Measurements from ENCODE around the gene PRKN.

Gene PRKN

DNA sequence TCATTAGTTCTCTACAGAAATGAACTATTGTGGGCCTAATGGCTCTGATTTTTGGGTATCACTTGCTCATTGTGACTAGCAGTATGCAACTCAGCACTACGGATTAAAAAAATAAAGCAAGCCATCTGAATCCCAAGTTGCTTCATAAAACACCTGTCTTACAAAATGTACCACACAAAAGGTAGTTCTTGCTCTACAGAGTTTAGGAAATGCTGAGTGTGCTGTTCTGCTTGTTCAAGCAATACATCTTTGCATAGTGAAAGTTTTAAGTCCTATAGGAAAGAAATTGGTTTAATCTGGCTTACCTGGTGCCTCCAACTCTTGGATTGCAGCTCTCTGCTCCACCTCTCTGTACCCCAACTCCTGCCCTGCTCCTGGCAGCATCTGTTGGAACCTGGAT is 1187.0 kb downstream of the PRKN start:
- Histone ChIP-seq H3K36me3 (ENCODE audit: control insufficient read depth, insufficient read depth, low read length) (no peaks in the 10 kb centered on the region), H3K27ac (ENCODE audit: low read depth, low read length, severe bottlenecking) (no peak overlapping the region), H3K9me3 (ENCODE audit: control insufficient read depth, low read length) (no peaks in the 10 kb centered on the region), H3K4me1 (ENCODE audit: control insufficient read depth, insufficient read depth, low read length, poor library complexity, severe bottlenecking) (no peaks in the 10 kb centered on the region), H3K4me3 (ENCODE audit: extremely low read depth, insufficient read depth, low read length, poor library complexity, severe bottlenecking) (no peak overlapping the region)
- WGBS, 2 experiments (ENCODE audit: insufficient coverage in 2 of 2) = no CpG with 5 or more reads among the region's 1 CpG

DNA sequence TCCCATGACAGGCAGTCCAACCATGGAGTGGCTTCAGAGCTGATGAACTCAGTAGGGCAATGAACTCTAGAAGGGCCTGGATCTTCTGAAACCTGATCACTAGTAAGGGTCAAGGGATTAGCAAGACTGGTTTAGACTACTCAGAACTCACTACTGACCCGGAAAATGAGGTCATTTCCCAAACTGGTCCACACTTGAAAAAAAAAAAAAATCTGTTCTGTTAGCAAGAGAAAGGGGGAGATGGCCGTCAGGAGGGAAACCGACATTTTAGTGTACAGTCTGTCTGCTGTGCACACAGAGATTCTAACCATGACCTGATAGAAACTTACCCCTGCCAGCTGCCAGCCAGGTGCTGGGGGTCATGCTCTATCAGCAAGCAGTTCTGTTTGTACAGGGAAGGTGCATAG is 1191.3 kb downstream of the PRKN start:
- Histone ChIP-seq H3K4me1 (ENCODE audit: control insufficient read depth, insufficient read depth, low read length, poor library complexity, severe bottlenecking) (no peaks in the 10 kb centered on the region), H3K4me3 (ENCODE audit: extremely low read depth, insufficient read depth, low read length, poor library complexity, severe bottlenecking) (no peak overlapping the region), H3K27ac (ENCODE audit: low read depth, low read length, severe bottlenecking) (no peak overlapping the region), H3K36me3 (ENCODE audit: control insufficient read depth, insufficient read depth, low read length) (no peaks in the 10 kb centered on the region), H3K9me3 (ENCODE audit: control insufficient read depth, low read length) (no peaks in the 10 kb centered on the region)
- WGBS, 2 experiments (ENCODE audit: insufficient coverage in 2 of 2) = 93% methylated on average over 3 of the region's 3 CpGs; no CpG with 5 or more reads in 1 of the 2 experiments

DNA sequence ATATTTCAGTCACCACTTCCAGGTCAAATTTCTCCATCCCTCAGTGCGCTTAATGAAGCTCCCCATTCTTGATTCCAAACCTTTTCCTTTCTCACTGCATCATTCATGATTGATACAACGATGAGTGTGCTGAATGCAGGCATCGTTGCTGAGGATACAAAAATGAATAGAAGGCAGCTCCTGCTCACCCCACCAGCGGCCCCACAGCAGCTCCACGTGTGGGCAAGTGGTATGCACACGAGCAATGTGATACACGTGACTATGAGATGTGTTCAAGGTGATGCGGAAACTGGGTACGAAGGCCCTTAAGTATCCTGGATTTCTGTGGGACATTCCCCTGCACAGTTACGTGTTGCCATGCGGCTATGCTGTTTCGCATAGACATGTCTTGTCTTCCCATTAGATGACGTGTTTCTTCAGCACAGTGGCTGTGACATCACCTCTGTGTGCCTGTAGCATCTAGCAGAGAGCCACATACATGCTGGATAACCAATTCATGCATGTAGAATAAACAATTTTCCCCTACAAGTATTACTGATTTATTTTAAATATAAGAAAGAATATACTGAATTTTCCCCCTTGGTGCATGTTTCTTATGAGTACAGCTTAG is 1193.2 kb downstream of the PRKN start:
- Histone ChIP-seq H3K9me3 (ENCODE audit: control insufficient read depth, low read length) (no peaks in the 10 kb centered on the region), H3K4me1 (ENCODE audit: control insufficient read depth, insufficient read depth, low read length, poor library complexity, severe bottlenecking) (no peaks in the 10 kb centered on the region), H3K27ac (ENCODE audit: low read depth, low read length, severe bottlenecking) (no peak overlapping the region), H3K36me3 (ENCODE audit: control insufficient read depth, insufficient read depth, low read length) (no peaks in the 10 kb centered on the region), H3K4me3 (ENCODE audit: extremely low read depth, insufficient read depth, low read length, poor library complexity, severe bottlenecking) (no peak overlapping the region)
- WGBS, 2 experiments (ENCODE audit: insufficient coverage in 2 of 2) = 93 to 95% methylated on average over 12 to 13 of the region's 13 CpGs

DNA sequence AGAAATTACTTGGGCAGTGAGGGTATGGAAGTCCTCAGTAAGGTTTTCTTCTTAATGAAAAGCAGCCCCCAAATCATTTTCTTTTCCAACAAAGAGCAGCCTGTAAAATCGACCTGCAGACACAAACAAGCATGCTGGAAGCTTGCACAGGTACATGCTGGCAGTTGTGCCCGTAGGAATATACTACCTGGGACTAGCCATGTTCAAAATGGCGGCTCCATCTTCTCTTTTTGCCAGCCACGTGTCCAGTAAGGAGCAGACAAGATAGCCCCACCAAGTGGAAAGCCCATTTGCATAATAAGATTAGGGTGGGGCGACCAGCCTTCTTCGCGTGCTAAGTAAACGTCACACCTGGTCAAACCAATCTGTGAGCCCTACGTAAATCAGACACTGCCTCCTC is 1194.3 kb downstream of the PRKN start:
- Histone ChIP-seq H3K9me3 (ENCODE audit: control insufficient read depth, low read length) (no peaks in the 10 kb centered on the region), H3K27ac (ENCODE audit: low read depth, low read length, severe bottlenecking) (no peak overlapping the region), H3K4me3 (ENCODE audit: extremely low read depth, insufficient read depth, low read length, poor library complexity, severe bottlenecking) (no peak overlapping the region), H3K4me1 (ENCODE audit: control insufficient read depth, insufficient read depth, low read length, poor library complexity, severe bottlenecking) (no peaks in the 10 kb centered on the region), H3K36me3 (ENCODE audit: control insufficient read depth, insufficient read depth, low read length) (no peaks in the 10 kb centered on the region)
- 90 to 92% methylated on average over 9 of the region's 9 CpGs for WGBS, 2 experiments (ENCODE audit: insufficient coverage in 2 of 2)

DNA sequence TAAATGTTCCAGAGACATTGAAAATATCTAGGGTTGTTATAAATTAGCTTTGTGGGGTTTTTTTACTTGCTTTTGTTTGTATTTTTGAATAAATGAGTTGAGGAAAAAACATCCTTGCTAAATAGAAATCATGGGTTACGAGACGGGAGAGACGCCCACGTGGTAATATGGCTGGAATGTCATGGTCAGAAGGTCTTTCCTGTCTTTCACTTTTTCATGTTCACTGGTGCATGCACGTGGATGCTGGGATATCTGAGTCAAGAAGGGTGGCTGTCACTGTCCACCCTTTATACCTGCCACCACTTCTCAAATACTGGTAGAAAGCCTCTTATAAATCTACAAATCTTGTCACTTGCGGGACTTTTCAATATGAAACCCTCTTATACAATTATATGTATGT is 1195.0 kb downstream of the PRKN start:
- H3K36me3 ChIP-seq (ENCODE audit: control insufficient read depth, insufficient read depth, low read length) = no peaks in the 10 kb centered on the region
- WGBS, 2 experiments (ENCODE audit: insufficient coverage in 2 of 2) = 78 to 92% methylated on average over 3 to 5 of the region's 6 CpGs
- H3K4me1 ChIP-seq (ENCODE audit: control insufficient read depth, insufficient read depth, low read length, poor library complexity, severe bottlenecking) = no peaks in the 10 kb centered on the region
- H3K9me3 ChIP-seq (ENCODE audit: control insufficient read depth, low read length) = no peaks in the 10 kb centered on the region
- no peak overlapping the region for H3K27ac ChIP-seq (ENCODE audit: low read depth, low read length, severe bottlenecking)
- H3K4me3 ChIP-seq (ENCODE audit: extremely low read depth, insufficient read depth, low read length, poor library complexity, severe bottlenecking) = no peak overlapping the region

DNA sequence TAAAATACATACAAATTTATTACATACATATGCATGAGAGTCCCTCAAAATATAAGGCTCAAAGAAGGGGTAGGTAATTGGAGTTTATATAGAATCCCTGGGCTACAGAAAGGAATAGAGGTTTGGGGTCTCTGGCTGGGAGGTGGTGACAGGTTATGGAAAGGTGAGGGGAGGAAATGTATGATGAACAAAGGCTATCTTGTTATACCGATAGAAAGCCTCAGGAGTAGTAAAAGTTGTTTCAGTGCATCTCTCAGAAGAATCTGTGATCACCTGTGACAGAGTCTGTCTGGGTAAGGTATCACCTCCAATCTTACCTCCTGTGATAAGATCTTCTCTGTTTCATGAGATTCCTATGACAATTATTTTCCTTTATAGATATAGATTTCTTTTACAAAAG is 1200.8 kb downstream of the PRKN start:
- WGBS, 2 experiments (ENCODE audit: insufficient coverage in 2 of 2) = no CpG with 5 or more reads among the region's 1 CpG

DNA sequence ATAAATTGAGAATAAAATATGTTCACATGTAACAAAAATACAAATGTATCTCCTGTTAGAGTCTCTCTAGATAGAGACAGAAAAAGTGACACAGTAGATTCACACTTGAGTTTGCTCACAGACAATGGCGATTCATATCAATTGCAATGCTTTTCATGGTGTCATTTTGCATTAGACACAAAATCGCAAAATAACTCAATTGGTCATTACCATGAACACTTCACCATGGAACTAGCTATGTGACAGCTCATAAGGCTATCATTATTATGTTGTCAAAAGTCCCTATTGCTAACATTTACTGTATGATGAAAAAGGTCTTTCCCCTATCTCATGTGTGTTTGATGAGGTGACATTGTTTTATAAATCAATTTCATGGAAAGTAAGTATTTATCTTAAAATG is 1204.2 kb downstream of the PRKN start:
- Histone ChIP-seq H3K4me3 (ENCODE audit: extremely low read depth, insufficient read depth, low read length, poor library complexity, severe bottlenecking) (no peak overlapping the region), H3K9me3 (ENCODE audit: control insufficient read depth, low read length) (no peaks in the 10 kb centered on the region), H3K36me3 (ENCODE audit: control insufficient read depth, insufficient read depth, low read length) (no peaks in the 10 kb centered on the region), H3K4me1 (ENCODE audit: control insufficient read depth, insufficient read depth, low read length, poor library complexity, severe bottlenecking) (no peaks in the 10 kb centered on the region), H3K27ac (ENCODE audit: low read depth, low read length, severe bottlenecking) (no peak overlapping the region)
- WGBS, 2 experiments (ENCODE audit: insufficient coverage in 2 of 2) = 73 to 94% methylated on average over 2 of the region's 2 CpGs

More for the DNA sequence above, 1200.8 kb downstream of the PRKN start:
- Histone ChIP-seq H3K9me3 (ENCODE audit: control insufficient read depth, low read length) (no peaks in the 10 kb centered on the region), H3K27ac (ENCODE audit: low read depth, low read length, severe bottlenecking) (no peak overlapping the region), H3K4me1 (ENCODE audit: control insufficient read depth, insufficient read depth, low read length, poor library complexity, severe bottlenecking) (no peaks in the 10 kb centered on the region), H3K4me3 (ENCODE audit: extremely low read depth, insufficient read depth, low read length, poor library complexity, severe bottlenecking) (no peak overlapping the region), H3K36me3 (ENCODE audit: control insufficient read depth, insufficient read depth, low read length) (no peaks in the 10 kb centered on the region)

DNA sequence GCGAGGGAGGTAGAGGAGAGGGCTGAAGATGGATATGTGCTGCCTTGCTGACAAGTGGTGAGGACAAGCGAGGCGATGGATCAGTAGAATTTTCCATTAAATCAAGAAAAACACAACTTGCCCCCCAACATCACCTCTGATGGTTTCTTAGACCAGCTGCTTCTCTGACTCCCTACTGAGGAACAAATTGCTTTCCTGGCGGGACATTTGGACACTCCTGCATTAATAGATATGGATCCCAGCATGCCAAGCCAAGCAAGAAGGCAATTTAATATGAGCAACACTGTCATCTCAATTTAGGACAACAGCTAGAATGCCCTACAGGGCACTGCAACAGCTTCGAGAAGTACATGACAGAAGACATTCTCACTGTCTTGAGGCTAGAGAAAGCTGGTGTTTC is 1205.3 kb downstream of the PRKN start:
- WGBS, 2 experiments (ENCODE audit: insufficient coverage in 2 of 2) = 76 to 90% methylated on average over 2 to 5 of the region's 5 CpGs

DNA sequence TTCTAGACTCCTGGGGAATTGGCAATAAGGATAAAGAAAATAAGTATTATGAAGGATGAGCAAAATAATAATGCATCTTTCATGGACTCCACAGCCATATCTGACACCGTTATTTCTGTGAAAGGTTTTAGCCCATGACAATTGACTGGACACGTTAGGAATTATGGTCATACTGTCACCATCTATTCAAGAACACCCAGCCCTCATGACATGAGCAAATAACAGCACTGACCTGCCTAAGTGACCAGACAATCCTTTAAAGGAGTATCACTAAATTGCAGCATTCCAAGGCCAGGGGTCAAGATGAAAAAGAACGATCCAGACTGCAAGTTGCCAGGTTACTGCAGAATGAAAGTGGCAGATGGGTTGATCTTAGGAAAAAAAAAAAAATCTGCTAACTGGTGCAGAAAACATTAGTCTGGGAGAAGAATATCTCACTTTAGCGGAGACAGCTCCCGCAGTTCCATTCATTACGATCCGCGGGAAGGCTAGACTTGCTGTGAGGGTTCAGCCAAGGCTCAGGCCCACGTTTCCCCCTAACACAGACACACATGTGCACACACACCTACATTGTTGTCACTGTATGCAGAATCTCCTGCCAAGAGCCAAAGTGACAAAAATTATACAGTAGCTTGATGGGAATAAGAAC is 1216.0 kb downstream of the PRKN start:
- H3K4me3 ChIP-seq (ENCODE audit: extremely low read depth, insufficient read depth, low read length, poor library complexity, severe bottlenecking) = no peak overlapping the region
- H3K27ac ChIP-seq (ENCODE audit: low read depth, low read length, severe bottlenecking) = no peak overlapping the region
- no peaks in the 10 kb centered on the region for H3K4me1 ChIP-seq (ENCODE audit: control insufficient read depth, insufficient read depth, low read length, poor library complexity, severe bottlenecking)
- no peaks in the 10 kb centered on the region for H3K36me3 ChIP-seq (ENCODE audit: control insufficient read depth, insufficient read depth, low read length)
- no peaks in the 10 kb centered on the region for H3K9me3 ChIP-seq (ENCODE audit: control insufficient read depth, low read length)
- 88 to 93% methylated on average over 4 to 8 of the region's 9 CpGs for WGBS, 2 experiments (ENCODE audit: insufficient coverage in 2 of 2)

More for the DNA sequence above, 1205.3 kb downstream of the PRKN start:
- no peak overlapping the region for H3K27ac ChIP-seq (ENCODE audit: low read depth, low read length, severe bottlenecking)
- no peaks in the 10 kb centered on the region for H3K9me3 ChIP-seq (ENCODE audit: control insufficient read depth, low read length)
- no peak overlapping the region for H3K4me3 ChIP-seq (ENCODE audit: extremely low read depth, insufficient read depth, low read length, poor library complexity, severe bottlenecking)
- no peaks in the 10 kb centered on the region for H3K4me1 ChIP-seq (ENCODE audit: control insufficient read depth, insufficient read depth, low read length, poor library complexity, severe bottlenecking)
- no peaks in the 10 kb centered on the region for H3K36me3 ChIP-seq (ENCODE audit: control insufficient read depth, insufficient read depth, low read length)

DNA sequence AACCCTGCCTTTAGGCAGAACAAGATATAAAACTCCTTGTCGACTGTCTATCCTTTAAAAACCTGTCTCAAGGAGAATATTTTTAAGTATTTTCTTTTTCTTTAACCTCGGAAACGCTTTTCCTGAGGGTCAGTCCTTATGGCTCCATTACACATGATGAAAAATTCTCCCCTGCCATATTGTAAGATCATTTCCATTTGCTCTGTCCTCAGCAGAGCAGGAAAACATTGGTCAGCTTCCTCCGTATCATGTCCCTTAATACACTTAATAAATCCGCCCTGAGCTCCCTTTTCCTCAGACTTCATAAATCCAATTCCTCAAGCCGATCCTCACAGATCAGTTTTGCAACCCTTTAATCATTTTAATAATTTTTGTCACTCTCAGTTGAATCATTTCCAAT is 1219.2 kb downstream of the PRKN start:
- WGBS, 2 experiments (ENCODE audit: insufficient coverage in 2 of 2) = 87 to 94% methylated on average over 4 to 5 of the region's 6 CpGs
- Histone ChIP-seq H3K4me1 (ENCODE audit: control insufficient read depth, insufficient read depth, low read length, poor library complexity, severe bottlenecking) (no peaks in the 10 kb centered on the region), H3K36me3 (ENCODE audit: control insufficient read depth, insufficient read depth, low read length) (no peaks in the 10 kb centered on the region), H3K9me3 (ENCODE audit: control insufficient read depth, low read length) (no peaks in the 10 kb centered on the region), H3K4me3 (ENCODE audit: extremely low read depth, insufficient read depth, low read length, poor library complexity, severe bottlenecking) (no peak overlapping the region), H3K27ac (ENCODE audit: low read depth, low read length, severe bottlenecking) (no peak overlapping the region)

DNA sequence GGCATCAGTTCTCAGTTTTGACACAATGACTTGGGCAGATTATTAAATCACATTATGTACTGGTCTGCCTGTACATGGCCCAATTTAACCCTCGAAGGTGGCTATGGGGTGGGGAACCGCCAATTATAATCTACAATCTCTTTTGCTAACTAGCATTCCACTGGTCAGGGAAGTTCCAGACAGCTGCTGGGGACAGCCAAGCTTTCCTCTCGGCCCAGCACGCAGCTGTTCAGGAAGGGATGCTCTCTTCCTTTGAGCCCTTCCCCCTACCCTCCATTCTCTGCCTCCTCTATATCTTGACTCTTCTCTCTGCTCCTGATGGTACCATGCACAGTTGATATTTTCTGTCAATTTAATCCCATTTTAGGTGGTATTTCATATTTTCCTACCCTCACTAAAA is 1220.2 kb downstream of the PRKN start:
- WGBS, 2 experiments (ENCODE audit: insufficient coverage in 2 of 2) = 83 to 84% methylated on average over 2 of the region's 4 CpGs
- no peak overlapping the region for H3K27ac ChIP-seq (ENCODE audit: low read depth, low read length, severe bottlenecking)
- H3K36me3 ChIP-seq (ENCODE audit: control insufficient read depth, insufficient read depth, low read length) = no peaks in the 10 kb centered on the region
- H3K4me3 ChIP-seq (ENCODE audit: extremely low read depth, insufficient read depth, low read length, poor library complexity, severe bottlenecking) = no peak overlapping the region
- H3K9me3 ChIP-seq (ENCODE audit: control insufficient read depth, low read length) = no peaks in the 10 kb centered on the region
- no peaks in the 10 kb centered on the region for H3K4me1 ChIP-seq (ENCODE audit: control insufficient read depth, insufficient read depth, low read length, poor library complexity, severe bottlenecking)
